Mucosa of descending colon (tissue), 3 donors: Measurements from ENCODE around the gene DMKN. TPM values are rescaled to one million over a fixed set of nuclear protein-coding genes. Genes with fewer than 3 reads are reported as not detected.
A peak's percentile ranks its signal among the peaks of the same experiment; 100 is the strongest.

Source experiments
- ATAC-seq: fragments of 200-7000 bp; cut with Tn5 transposase; one replicate; pipeline ENCODE4 v1.9.1; 2020; ENCODE audit warnings: mild to moderate bottlenecking, moderate library complexity
- DNase-seq, 3 donors: peaks; one replicate each; pipeline ENCODE4 v3.0.0-alpha.2; 2020
- H3K36me3 ChIP-seq: fragments of 200-600 bp; one replicate; pipeline ENCODE4 v1.8.0; 2021; ENCODE audit warnings: low read depth, mild to moderate bottlenecking
- H3K4me1 ChIP-seq: fragments of 200-600 bp; one replicate; pipeline ENCODE4 v1.8.0; 2021; ENCODE audit warnings: low read depth, mild to moderate bottlenecking
- H3K4me3 ChIP-seq: fragments of 200-600 bp; one replicate; pipeline ENCODE4 v1.8.0; 2021; ENCODE audit warnings: mild to moderate bottlenecking
- H3K9me3 ChIP-seq: fragments of 200-600 bp; one replicate; pipeline ENCODE4 v1.8.0; 2021; ENCODE audit warnings: mild to moderate bottlenecking
- CTCF ChIP-seq: fragments of 200-600 bp; IDR thresholded peaks from one replicate; pipeline ENCODE4 v1.8.0; 2022; ENCODE audit warnings: antibody characterized with exemption, mild to moderate bottlenecking
- intact Hi-C, 2 donors: fragments of 100-400 bp; cut with DNase I in 1 of 2; cut with micrococcal nuclease in 1 of 2; formaldehyde crosslinking; loops; one replicate each; pipeline versions ENCODE4 v1.11.0 to v1.11.1; 2022; cut with DNase I, micrococcal nuclease
- total RNA-seq, 3 donors: library from RNA; stranded (reverse); fragmentation: NEBNext Ultra II Directional in 2 of 3; extraction: Animal tissue kit (Norgen Biotek cat#: 25700) in 2 of 3; gene quantifications; one replicate each; pipeline versions ENCODE4 v1.2.1 to v1.2.4, GENCODE V29; 2021 to 2023
- donor health status: DM: no; HTN: no; CAD: no; lungs with moderate emphysema.
- donor health status: DM: no; HTN: no; CAD: no.
- donor health status: DM: no; HTN: yes; CAD: no.

The DMKN gene
- total RNA-seq, 3 donors from 2014 or later: 8.2 to 14.3 (median 10.7) TPM

GRCh38 chr19:35533201-35533821, 19.9 kb upstream of the DMKN start, which contains the start of gene GAPDHS:
TSS of gene GAPDHS (plus strand) at chr19:35533456. CDS start at chr19:35533528, 72 bp downstream.
- intact Hi-C loops: no loop called here
- Histone ChIP-seq H3K4me1 (peaks cover 3% of the 10 kb centered on the region), H3K4me3 (no peak within 1 kb of the TSS), H3K9me3 (no peaks in the 10 kb centered on the region), H3K36me3 (no peaks in the 10 kb centered on the region)
- TF ChIP-seq CTCF: no peak
- ATAC-seq (peak; percentile 7), DNase-seq (no peak)

- ATAC-seq: no peak
- intact Hi-C loops: no loop called here
- DNase-seq: no peak
- no peaks in the 10 kb centered on the region for H3K9me3 ChIP-seq
- H3K36me3 ChIP-seq: no peaks in the 10 kb centered on the region
- H3K4me3 ChIP-seq: no peak overlapping the region
- H3K4me1 ChIP-seq: peaks cover 3% of the 10 kb centered on the region
- TF ChIP-seq CTCF: no peak
Measured at GRCh38 chr19:35531291-35531690, 17.8 kb upstream of the DMKN start.

GRCh38 chr19:35529241-35530218, 16.1 kb upstream of the DMKN start:
- no peak for DNase-seq
- ATAC-seq: no peak
- H3K4me3 ChIP-seq: no peak overlapping the region
- intact Hi-C loops: no loop called here
- peaks cover 3% of the 10 kb centered on the region for H3K4me1 ChIP-seq
- TF ChIP-seq CTCF: no peak
- H3K36me3 ChIP-seq: no peaks in the 10 kb centered on the region
- H3K9me3 ChIP-seq: no peaks in the 10 kb centered on the region

- H3K4me3 ChIP-seq: no peak within 1 kb of the TSS
- no peak for TF ChIP-seq CTCF
- DNase-seq (no peak), ATAC-seq (no peak)
- H3K9me3 ChIP-seq: no peaks in the 10 kb centered on the region
- intact Hi-C loops: no loop called here
- H3K36me3 ChIP-seq: no peaks in the 10 kb centered on the region
- no peaks in the 10 kb centered on the region for H3K4me1 ChIP-seq
Measured at GRCh38 chr19:35528218-35529038, 15.0 kb upstream of the DMKN start, which contains the start of gene SBSN. TSS of gene SBSN (minus strand) at chr19:35528311. CDS start at chr19:35528281, 30 bp downstream.

GRCh38 chr19:35525873-35526272, 12.4 kb upstream of the DMKN start:
- H3K36me3 ChIP-seq: no peaks in the 10 kb centered on the region

More at GRCh38 chr19:35525873-35526272, 12.4 kb upstream of the DMKN start:
- intact Hi-C loops: no loop called here
- H3K4me1 ChIP-seq: no peaks in the 10 kb centered on the region
- H3K9me3 ChIP-seq: no peaks in the 10 kb centered on the region
- TF ChIP-seq CTCF: no peak
- ATAC-seq (no peak), DNase-seq (no peak)
- H3K4me3 ChIP-seq: no peak overlapping the region
